A673 (cell line): ENCODE results near the gene CSRP1. TPM values are rescaled to one million over a fixed set of nuclear protein-coding genes. Genes with fewer than 3 reads are reported as not detected.

Experiments used
- BruUV-seq: library from RNA; stranded (reverse); fragments of 400-500 nt; replicated peaks from 2 replicates; lab custom pipeline; 2021; lab: Mats Ljungman, UMichigan
- CTCF ChIA-PET: fragments of 300-600 bp; sonication (Branson Sonifier 250); formaldehyde crosslinking; loops from one replicate; lab custom pipeline; 2022; ENCODE audit warnings: antibody characterized with exemption; lab: Charles Lee
- POLR2A ChIA-PET: fragments of 300-600 bp; sonication (Branson Sonifier 250); formaldehyde crosslinking; loops from one replicate; lab custom pipeline; 2022; ENCODE audit warnings: antibody characterized with exemption; ENCODE audit not compliant: low non-redundant PET; lab: Charles Lee
- DNase-seq: peaks from one replicate; pipeline ENCODE4 v3.0.0-alpha.2; 2015; ENCODE audit warnings: low spot score
- H3K27ac ChIP-seq: fragments of 200-600 bp; sonication (generic); 2 replicates; pipeline ENCODE4 v1.5.1; 2016; ENCODE audit warnings: mixed run types, low read depth, mild to moderate bottlenecking, mixed read lengths, antibody characterized with exemption, low read length; ENCODE audit not compliant: poor library complexity, severe bottlenecking
- H3K27me3 ChIP-seq: fragments of 200-600 bp; sonication (generic); replicated peaks from 2 replicates; pipeline ENCODE4 v1.6.1; 2017; ENCODE audit warnings: mixed run types, low read depth, mild to moderate bottlenecking, mixed read lengths, antibody characterized with exemption, low read length; ENCODE audit not compliant: insufficient read depth, poor library complexity
- H3K36me3 ChIP-seq: fragments of 200-600 bp; sonication (generic); 2 replicates; pipeline ENCODE4 v1.6.1; 2016; ENCODE audit warnings: mixed run types, mild to moderate bottlenecking, mixed read lengths, antibody characterized with exemption, low read length; ENCODE audit not compliant: insufficient read depth, poor library complexity, severe bottlenecking
- H3K4me1 ChIP-seq: fragments of 200-600 bp; sonication (generic); 2 replicates; pipeline ENCODE4 v1.6.1; 2017; ENCODE audit warnings: mixed run types, mild to moderate bottlenecking, mixed read lengths, antibody characterized with exemption, low read length; ENCODE audit not compliant: insufficient read depth, poor library complexity, severe bottlenecking
- H3K4me3 ChIP-seq: fragments of 200-600 bp; sonication (generic); 2 replicates; pipeline ENCODE4 v1.5.1; 2016; ENCODE audit warnings: low read depth, mixed run types, mild to moderate bottlenecking, mixed read lengths, low read length; ENCODE audit not compliant: poor library complexity, severe bottlenecking
- H3K9me3 ChIP-seq: fragments of 200-600 bp; sonication (generic); 2 replicates; pipeline ENCODE4 v1.6.1; 2016; ENCODE audit warnings: mixed run types, low read depth, mild to moderate bottlenecking, mixed read lengths, antibody characterized with exemption, low read length; ENCODE audit not compliant: poor library complexity, severe bottlenecking
- CTCF ChIP-seq: fragments of 300-800, 200-600 bp; sonication (generic); conservative IDR thresholded peaks from 2 replicates; pipeline ENCODE4 v1.5.1; 2017; ENCODE audit warnings: low read depth, mild to moderate bottlenecking, antibody characterized with exemption, low read length, moderate library complexity, mixed read lengths
- EZH2 ChIP-seq: fragments of 200-600 bp; sonication (generic); IDR thresholded peaks from 2 replicates; pipeline ENCODE4 v1.6.1; 2017; ENCODE audit warnings: borderline replicate concordance, low read depth, mild to moderate bottlenecking, mixed read lengths, antibody characterized with exemption, low read length; ENCODE audit not compliant: poor library complexity, severe bottlenecking
- intact Hi-C: fragments of 100-400 bp; cut with micrococcal nuclease; formaldehyde crosslinking; loops from one replicate; pipeline ENCODE4 v1.10.0; 2022; ENCODE audit not compliant: unreplicated experiment
- total RNA-seq: library from RNA; stranded (reverse); gene quantifications from 2 replicates; pipeline ENCODE4 v1.2.3, GENCODE V29; 2021

The CSRP1 gene
- total RNA-seq, 1 experiment from 2014 or later, result 517 TPM

GRCh38 chr1:201461645-201462441, 45.1 kb downstream of the CSRP1 start:
- peak overlapping the region; percentile 35 for H3K27ac ChIP-seq
- H3K4me3 ChIP-seq, result no peak overlapping the region
- no peak for TF ChIP-seq CTCF
- no peak for TF ChIP-seq EZH2
- no peaks in the 10 kb centered on the region for H3K27me3 ChIP-seq
- no peaks in the 10 kb centered on the region for H3K9me3 ChIP-seq
- H3K36me3 ChIP-seq, result peaks cover 15% of the 10 kb centered on the region
- peak; percentile 58 for DNase-seq
- no TSS peak for BruUV-seq
- ChIA-PET CTCF (interaction anchor here (0.6 kb wide), 1 partner anchor 65 kb away, joined by 3 read pairs; no protein-coding TSS in a partner anchor), POLR2A (interaction anchor here (0.7 kb wide), 1 partner anchor 43 kb away, joined by 4 read pairs; no protein-coding TSS in a partner anchor)
- peaks cover 37% of the 10 kb centered on the region for H3K4me1 ChIP-seq
- intact Hi-C loops, result no loop called here

GRCh38 chr1:201460814-201461644, 45.9 kb downstream of the CSRP1 start:
- ChIA-PET CTCF (interaction anchor here (0.6 kb wide), 1 partner anchor 66 kb away, joined by 3 read pairs; no protein-coding TSS in a partner anchor), POLR2A (interaction anchor here (0.7 kb wide), 1 partner anchor 43 kb away, joined by 4 read pairs; no protein-coding TSS in a partner anchor)
- intact Hi-C loops, result no loop called here
- H3K4me3 ChIP-seq, result no peak overlapping the region
- H3K4me1 ChIP-seq, result peaks cover 38% of the 10 kb centered on the region
- H3K9me3 ChIP-seq, result no peaks in the 10 kb centered on the region
- no peaks in the 10 kb centered on the region for H3K27me3 ChIP-seq
- no TSS peak for BruUV-seq
- TF ChIP-seq CTCF (no peak), EZH2 (no peak)
- peak; percentile 56 for DNase-seq
- peak overlapping the region; percentile 35 for H3K27ac ChIP-seq
- peaks cover 11% of the 10 kb centered on the region for H3K36me3 ChIP-seq

- Histone ChIP-seq H3K27ac (no peak overlapping the region), H3K36me3 (no peaks in the 10 kb centered on the region), H3K9me3 (no peaks in the 10 kb centered on the region), H3K27me3 (no peaks in the 10 kb centered on the region), H3K4me1 (peaks cover 44% of the 10 kb centered on the region), H3K4me3 (no peak overlapping the region)
- ChIA-PET POLR2A (interaction anchor here (0.6 kb wide), 1 partner anchor 8 kb away, joined by 13 read pairs; no protein-coding TSS in a partner anchor), CTCF (no interaction called here)
- DNase-seq, result no peak
- intact Hi-C loops, result no loop called here
- TF ChIP-seq CTCF, result no peak
- no peak for TF ChIP-seq EZH2
- no TSS peak for BruUV-seq
Measured at GRCh38 chr1:201459775-201460174, 47.1 kb downstream of the CSRP1 start.
